HG03066 (cell line): Measurements from ENCODE around the gene TNNI2.

ENCODE experiments used
- ATAC-seq: cut with Tn5 transposase; IDR thresholded peaks from one replicate; pipeline ENCODE4 v1.9.1; 2021; ENCODE audit warnings: low read depth; ENCODE audit not compliant: unreplicated experiment

TNNI2 gene

GRCh38 chr11:1857064-1857463 lies 18.3 kb downstream of the TNNI2 start:
- no peak for ATAC-seq

- ATAC-seq = no peak
These were observed 19.4 kb downstream of the TNNI2 start for GRCh38 chr11:1858154-1858553.

- no peak for ATAC-seq
These were observed 19.8 kb downstream of the TNNI2 start for GRCh38 chr11:1858576-1858975.

GRCh38 chr11:1859004-1859403 lies 20.2 kb downstream of the TNNI2 start:
- ATAC-seq = no peak

GRCh38 chr11:1860108-1860507 lies 21.3 kb downstream of the TNNI2 start:
- no peak for ATAC-seq

- ATAC-seq = no peak
These were observed 22.9 kb downstream of the TNNI2 start for GRCh38 chr11:1861435-1862411.

- no peak for ATAC-seq
These were observed 24.0 kb downstream of the TNNI2 start for GRCh38 chr11:1862588-1863351.

- ATAC-seq = no peak
These were observed 24.8 kb downstream of the TNNI2 start for GRCh38 chr11:1863352-1864216.

GRCh38 chr11:1864231-1864630 lies 25.4 kb downstream of the TNNI2 start:
- ATAC-seq = no peak

- ATAC-seq = no peak
These were observed 26.3 kb downstream of the TNNI2 start for GRCh38 chr11:1864831-1865665.

- ATAC-seq = no peak
These were observed 27.4 kb downstream of the TNNI2 start for GRCh38 chr11:1866226-1866625.

GRCh38 chr11:1866776-1867175 lies 28.0 kb downstream of the TNNI2 start:
- ATAC-seq = no peak

GRCh38 chr11:1867381-1867780 lies 28.6 kb downstream of the TNNI2 start:
- ATAC-seq = no peak

- ATAC-seq = no peak
These were observed 29.4 kb downstream of the TNNI2 start for GRCh38 chr11:1868056-1868635.

- ATAC-seq = no peak
These were observed 30.0 kb downstream of the TNNI2 start for GRCh38 chr11:1868636-1869291.

- ATAC-seq = no peak
These were observed 30.9 kb downstream of the TNNI2 start for GRCh38 chr11:1869427-1870325.

GRCh38 chr11:1870326-1870696 lies 31.5 kb downstream of the TNNI2 start:
- ATAC-seq = no peak
